ENCODE measurements around the gene ATR.
"Not testable (repeated sequence)": the region's sequence is repeated elsewhere in the genome, so short reads cannot be mapped to it uniquely, and the experiment has no call there.

ATR gene

GRCh38 chr3:142592268-142592667 lies 13.7 kb upstream of the ATR start:
- not testable (repeated sequence) for DNase-seq

- no peak for DNase-seq
Measured at GRCh38 chr3:142588703-142589102, 10.2 kb upstream of the ATR start.

- peak; percentile 44 for DNase-seq
Measured at GRCh38 chr3:142586803-142587406, 8.4 kb upstream of the ATR start.

- DNase-seq: not testable (repeated sequence)
Measured at GRCh38 chr3:142581070-142581469, 2.5 kb upstream of the ATR start.

- DNase-seq: no peak
Measured at GRCh38 chr3:142580061-142580423, 1.5 kb upstream of the ATR start.

- no peak for DNase-seq
Measured at GRCh38 chr3:142577696-142578328, 721 bp downstream of the ATR start.

GRCh38 chr3:142576792-142577191 lies 1.7 kb downstream of the ATR start:
- DNase-seq: no peak

- no peak for DNase-seq
Measured at GRCh38 chr3:142574665-142575064, 3.9 kb downstream of the ATR start.

- DNase-seq: not testable (repeated sequence)
Measured at GRCh38 chr3:142574223-142574622, 4.3 kb downstream of the ATR start.

- not testable (repeated sequence) for DNase-seq
Measured at GRCh38 chr3:142569422-142569821, 9.1 kb downstream of the ATR start.

GRCh38 chr3:142568393-142569017 lies 10.0 kb downstream of the ATR start:
- DNase-seq: no peak

- DNase-seq: no peak
Measured at GRCh38 chr3:142566096-142566495, 12.4 kb downstream of the ATR start.

- no peak for DNase-seq
Measured at GRCh38 chr3:142563496-142563997, 15.0 kb downstream of the ATR start.

- DNase-seq: no peak
Measured at GRCh38 chr3:142560118-142560517, 18.4 kb downstream of the ATR start.

- DNase-seq: no peak
Measured at GRCh38 chr3:142553741-142554140, 24.8 kb downstream of the ATR start.

- DNase-seq: not testable (repeated sequence)
Measured at GRCh38 chr3:142552579-142552978, 26.0 kb downstream of the ATR start.

GRCh38 chr3:142549986-142550385 lies 28.5 kb downstream of the ATR start:
- no peak for DNase-seq

- DNase-seq: no peak
Measured at GRCh38 chr3:142543307-142543706, 35.2 kb downstream of the ATR start.

- no peak for DNase-seq
Measured at GRCh38 chr3:142542054-142542453, 36.5 kb downstream of the ATR start.

GRCh38 chr3:142536519-142536918 lies 42.0 kb downstream of the ATR start:
- no peak for DNase-seq

GRCh38 chr3:142534543-142534942 lies 44.0 kb downstream of the ATR start:
- DNase-seq: no peak

GRCh38 chr3:142530296-142530695 lies 48.2 kb downstream of the ATR start:
- no peak for DNase-seq

GRCh38 chr3:142523921-142524566 lies 54.5 kb downstream of the ATR start:
- no peak for DNase-seq

- no peak for DNase-seq
Measured at GRCh38 chr3:142509079-142509478, 69.5 kb downstream of the ATR start.

Data from 8988T (cell line).